K562 (cell line): ENCODE measurements around the gene ENDOG. TPM values are rescaled to one million over a fixed set of nuclear protein-coding genes. Genes with fewer than 3 reads are reported as not detected.

Experiments
- DPF2 ChIP-seq: fragments of 450-650 bp; IDR thresholded peaks from 2 replicates; pipeline ENCODE4 v1.6.1; 2016
- ESRRB ChIP-seq: fragments of 250-450 bp; sonication (Bioruptor Pico); IDR thresholded peaks from 2 replicates; pipeline ENCODE4 v1.5.0; 2020; ENCODE audit warnings: mild to moderate bottlenecking, moderate library complexity, borderline replicate concordance
- NCOA6 ChIP-seq: fragments of 450-650 bp; IDR thresholded peaks from 2 replicates; pipeline ENCODE4 v1.6.1; 2017; ENCODE audit warnings: mild to moderate bottlenecking
- NR3C1 ChIP-seq: sonication (generic); formaldehyde crosslinking; IDR thresholded peaks from 2 replicates; pipeline ENCODE4 v1.8.1; 2022; ENCODE audit warnings: missing genetic modification reagents
- OTX1 ChIP-seq: fragments of 450-650 bp; formaldehyde crosslinking; IDR thresholded peaks from 2 replicates; pipeline ENCODE4 v1.4.0; 2022; ENCODE audit warnings: mild to moderate bottlenecking
- PCBP1 ChIP-seq: fragments of 200-400 bp; formaldehyde crosslinking; IDR thresholded peaks from 2 replicates; pipeline ENCODE4 v1.6.1; 2018; ENCODE audit warnings: mild to moderate bottlenecking, low read depth, low read length; ENCODE audit not compliant: poor library complexity, severe bottlenecking
- POLR2B ChIP-seq: fragments of 450-650 bp; IDR thresholded peaks from 2 replicates; pipeline ENCODE4 v1.6.1; 2018; ENCODE audit warnings: low read depth; ENCODE audit not compliant: partially characterized antibody
- polyA plus RNA-seq, 8 experiments: library from polyadenylated mRNA; depleted of rRNA in 4 of 8; stranded (reverse) in 5 of 8; unstranded in 3 of 8; fragments of >200 nt; fragmentation: Nextera tagmentation in 2 of 8; fragmentation: Illumina TruSeq in 1 of 8; extraction: Ambion mirVana in 2 of 8; extraction: Trizol in 1 of 8; gene quantifications; 2 replicates each; pipeline versions ENCODE4 v1.2.1 to v1.2.3, GENCODE V29; 2011 to 2014; ENCODE audit warnings: inconsistent platforms in 1 of 8, missing spikeins in 1 of 8
- total RNA-seq, 7 experiments: library from RNA; depleted of rRNA in 6 of 7; stranded (reverse); fragments of >200 nt in 6 of 7; fragmentation: Illumina TruSeq in 2 of 7; extraction: Trizol in 2 of 7; gene quantifications; 2 replicates each; pipeline versions ENCODE4 v1.2.1 to v1.2.3, GENCODE V29; 2011 to 2021; ENCODE audit warnings: low replicate concordance in 1 of 7
- TF ChIP-seq, protein P1 (sequence below): sonication (generic); formaldehyde crosslinking; IDR thresholded peaks from 2 replicates; pipeline ENCODE4 v1.8.1; 2023; ENCODE audit warnings: mild to moderate bottlenecking, missing genetic modification reagents
- TF ChIP-seq, protein P2 (sequence below), 2 experiments: fragments of 450-650 bp in 1 of 2; sonication (generic) in 1 of 2; formaldehyde crosslinking in 1 of 2; IDR thresholded peaks; 2 replicates each; pipeline versions ENCODE4 v1.7.1 to v1.9.0; 2016 to 2022; ENCODE audit warnings: inconsistent platforms in 1 of 2, mild to moderate bottlenecking in 1 of 2, missing genetic modification reagents in 1 of 2
- TF ChIP-seq, protein P3 (sequence below): sonication (generic); formaldehyde crosslinking; IDR thresholded peaks from 2 replicates; pipeline ENCODE4 v1.8.0; 2022; ENCODE audit warnings: missing genetic modification reagents, mild to moderate bottlenecking, borderline replicate concordance
- TF ChIP-seq, protein P4 (sequence below): IDR thresholded peaks from 2 replicates; pipeline ENCODE4 v1.6.1; 2011; ENCODE audit warnings: borderline replicate concordance, low read depth, mild to moderate bottlenecking, moderate library complexity, low read length; ENCODE audit not compliant: insufficient read depth, poor library complexity, severe bottlenecking

The ENDOG gene
- total and polyA plus RNA-seq, 9 of the 15 experiments (the other 6 are each of a cell fraction or from before 2014, with no cell fraction given): 1.2 to 91.0 (median 25.5) TPM

DNA sequence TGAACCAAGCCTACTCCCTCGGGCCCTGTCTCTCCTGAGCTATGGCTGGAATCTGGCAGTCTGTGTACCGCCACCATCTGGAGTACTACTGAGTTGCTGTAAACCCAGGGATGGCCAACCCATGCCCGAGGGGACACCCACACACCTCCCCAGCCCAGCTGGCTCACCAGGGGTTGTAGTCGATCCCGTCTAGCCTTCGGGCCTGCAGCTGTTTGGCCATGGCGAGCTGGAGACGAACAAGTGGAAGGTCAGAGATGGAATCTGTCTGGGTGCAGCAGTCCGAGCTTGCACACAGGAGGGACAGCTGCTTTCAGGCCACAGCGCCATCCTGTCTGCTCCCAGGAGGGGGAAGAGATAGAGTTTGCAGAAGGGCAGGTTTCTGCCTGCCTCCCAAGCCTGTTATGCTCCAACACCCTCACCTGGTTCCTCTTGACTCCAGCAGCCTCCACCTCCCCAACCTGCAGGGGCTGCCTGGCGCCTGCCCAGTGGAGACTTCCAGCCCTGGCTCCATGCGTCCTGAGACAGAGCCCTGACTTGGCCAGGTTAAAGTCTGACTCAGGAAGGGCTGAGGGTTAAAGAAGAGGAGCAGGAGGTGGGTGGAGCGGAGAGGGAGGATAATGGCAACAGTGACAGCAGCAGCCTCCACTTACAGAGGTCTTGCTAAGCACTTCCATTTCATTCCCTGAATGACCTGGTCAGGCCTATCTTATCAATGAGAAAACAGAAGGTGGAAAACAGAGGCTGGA is 27.1 kb downstream of the ENDOG start (continued):
- TF ChIP-seq, protein P1, sequence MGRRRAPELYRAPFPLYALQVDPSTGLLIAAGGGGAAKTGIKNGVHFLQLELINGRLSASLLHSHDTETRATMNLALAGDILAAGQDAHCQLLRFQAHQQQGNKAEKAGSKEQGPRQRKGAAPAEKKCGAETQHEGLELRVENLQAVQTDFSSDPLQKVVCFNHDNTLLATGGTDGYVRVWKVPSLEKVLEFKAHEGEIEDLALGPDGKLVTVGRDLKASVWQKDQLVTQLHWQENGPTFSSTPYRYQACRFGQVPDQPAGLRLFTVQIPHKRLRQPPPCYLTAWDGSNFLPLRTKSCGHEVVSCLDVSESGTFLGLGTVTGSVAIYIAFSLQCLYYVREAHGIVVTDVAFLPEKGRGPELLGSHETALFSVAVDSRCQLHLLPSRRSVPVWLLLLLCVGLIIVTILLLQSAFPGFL: no peak
- no peak for TF ChIP-seq PCBP1
- TF ChIP-seq OTX1 (CRISPR knock-in tag): no peak
- no peak for TF ChIP-seq ESRRB (CRISPR knock-in tag)
- no peak for TF ChIP-seq NR3C1
- TF ChIP-seq, protein P2, sequence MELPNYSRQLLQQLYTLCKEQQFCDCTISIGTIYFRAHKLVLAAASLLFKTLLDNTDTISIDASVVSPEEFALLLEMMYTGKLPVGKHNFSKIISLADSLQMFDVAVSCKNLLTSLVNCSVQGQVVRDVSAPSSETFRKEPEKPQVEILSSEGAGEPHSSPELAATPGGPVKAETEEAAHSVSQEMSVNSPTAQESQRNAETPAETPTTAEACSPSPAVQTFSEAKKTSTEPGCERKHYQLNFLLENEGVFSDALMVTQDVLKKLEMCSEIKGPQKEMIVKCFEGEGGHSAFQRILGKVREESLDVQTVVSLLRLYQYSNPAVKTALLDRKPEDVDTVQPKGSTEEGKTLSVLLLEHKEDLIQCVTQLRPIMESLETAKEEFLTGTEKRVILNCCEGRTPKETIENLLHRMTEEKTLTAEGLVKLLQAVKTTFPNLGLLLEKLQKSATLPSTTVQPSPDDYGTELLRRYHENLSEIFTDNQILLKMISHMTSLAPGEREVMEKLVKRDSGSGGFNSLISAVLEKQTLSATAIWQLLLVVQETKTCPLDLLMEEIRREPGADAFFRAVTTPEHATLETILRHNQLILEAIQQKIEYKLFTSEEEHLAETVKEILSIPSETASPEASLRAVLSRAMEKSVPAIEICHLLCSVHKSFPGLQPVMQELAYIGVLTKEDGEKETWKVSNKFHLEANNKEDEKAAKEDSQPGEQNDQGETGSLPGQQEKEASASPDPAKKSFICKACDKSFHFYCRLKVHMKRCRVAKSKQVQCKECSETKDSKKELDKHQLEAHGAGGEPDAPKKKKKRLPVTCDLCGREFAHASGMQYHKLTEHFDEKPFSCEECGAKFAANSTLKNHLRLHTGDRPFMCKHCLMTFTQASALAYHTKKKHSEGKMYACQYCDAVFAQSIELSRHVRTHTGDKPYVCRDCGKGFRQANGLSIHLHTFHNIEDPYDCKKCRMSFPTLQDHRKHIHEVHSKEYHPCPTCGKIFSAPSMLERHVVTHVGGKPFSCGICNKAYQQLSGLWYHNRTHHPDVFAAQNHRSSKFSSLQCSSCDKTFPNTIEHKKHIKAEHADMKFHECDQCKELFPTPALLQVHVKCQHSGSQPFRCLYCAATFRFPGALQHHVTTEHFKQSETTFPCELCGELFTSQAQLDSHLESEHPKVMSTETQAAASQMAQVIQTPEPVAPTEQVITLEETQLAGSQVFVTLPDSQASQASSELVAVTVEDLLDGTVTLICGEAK (IDR thresholded peaks at IDR 0.05): no peak
- TF ChIP-seq, protein P2 (CRISPR knock-in tag; IDR thresholded peaks at IDR 0.05): no peak
- no peak for TF ChIP-seq NCOA6
- TF ChIP-seq DPF2: peak; percentile 96
- TF ChIP-seq, protein P3, sequence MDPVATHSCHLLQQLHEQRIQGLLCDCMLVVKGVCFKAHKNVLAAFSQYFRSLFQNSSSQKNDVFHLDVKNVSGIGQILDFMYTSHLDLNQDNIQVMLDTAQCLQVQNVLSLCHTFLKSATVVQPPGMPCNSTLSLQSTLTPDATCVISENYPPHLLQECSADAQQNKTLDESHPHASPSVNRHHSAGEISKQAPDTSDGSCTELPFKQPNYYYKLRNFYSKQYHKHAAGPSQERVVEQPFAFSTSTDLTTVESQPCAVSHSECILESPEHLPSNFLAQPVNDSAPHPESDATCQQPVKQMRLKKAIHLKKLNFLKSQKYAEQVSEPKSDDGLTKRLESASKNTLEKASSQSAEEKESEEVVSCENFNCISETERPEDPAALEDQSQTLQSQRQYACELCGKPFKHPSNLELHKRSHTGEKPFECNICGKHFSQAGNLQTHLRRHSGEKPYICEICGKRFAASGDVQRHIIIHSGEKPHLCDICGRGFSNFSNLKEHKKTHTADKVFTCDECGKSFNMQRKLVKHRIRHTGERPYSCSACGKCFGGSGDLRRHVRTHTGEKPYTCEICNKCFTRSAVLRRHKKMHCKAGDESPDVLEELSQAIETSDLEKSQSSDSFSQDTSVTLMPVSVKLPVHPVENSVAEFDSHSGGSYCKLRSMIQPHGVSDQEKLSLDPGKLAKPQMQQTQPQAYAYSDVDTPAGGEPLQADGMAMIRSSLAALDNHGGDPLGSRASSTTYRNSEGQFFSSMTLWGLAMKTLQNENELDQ: no peak
- TF ChIP-seq, protein P4, sequence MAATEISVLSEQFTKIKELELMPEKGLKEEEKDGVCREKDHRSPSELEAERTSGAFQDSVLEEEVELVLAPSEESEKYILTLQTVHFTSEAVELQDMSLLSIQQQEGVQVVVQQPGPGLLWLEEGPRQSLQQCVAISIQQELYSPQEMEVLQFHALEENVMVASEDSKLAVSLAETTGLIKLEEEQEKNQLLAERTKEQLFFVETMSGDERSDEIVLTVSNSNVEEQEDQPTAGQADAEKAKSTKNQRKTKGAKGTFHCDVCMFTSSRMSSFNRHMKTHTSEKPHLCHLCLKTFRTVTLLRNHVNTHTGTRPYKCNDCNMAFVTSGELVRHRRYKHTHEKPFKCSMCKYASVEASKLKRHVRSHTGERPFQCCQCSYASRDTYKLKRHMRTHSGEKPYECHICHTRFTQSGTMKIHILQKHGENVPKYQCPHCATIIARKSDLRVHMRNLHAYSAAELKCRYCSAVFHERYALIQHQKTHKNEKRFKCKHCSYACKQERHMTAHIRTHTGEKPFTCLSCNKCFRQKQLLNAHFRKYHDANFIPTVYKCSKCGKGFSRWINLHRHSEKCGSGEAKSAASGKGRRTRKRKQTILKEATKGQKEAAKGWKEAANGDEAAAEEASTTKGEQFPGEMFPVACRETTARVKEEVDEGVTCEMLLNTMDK: peak; percentile 4
- no peak for TF ChIP-seq POLR2B
